Smooth muscle cell (in vitro differentiated cells): ENCODE results near the gene FTH1. TPM values are rescaled to one million over a fixed set of nuclear protein-coding genes. Genes with fewer than 3 reads are reported as not detected.
"Not testable (repeated sequence)": the region's sequence is repeated elsewhere in the genome, so short reads cannot be mapped to it uniquely, and the experiment has no call there.

Source experiments
- DNase-seq: peaks from one replicate; lab custom pipeline; 2025; ENCODE audit not compliant: unreplicated experiment; lab: John Stamatoyannopoulos, UW
- H2AFZ ChIP-seq: fragments of 200-600 bp; sonication (generic); 2 replicates; pipeline ENCODE4 v1.6.0; 2016; ENCODE audit warnings: antibody characterized with exemption, low read depth, mild to moderate bottlenecking
- H3F3A ChIP-seq: fragments of 200-600 bp; sonication (generic); 2 replicates; pipeline ENCODE4 v1.6.0; 2017; ENCODE audit warnings: antibody characterized with exemption, low read depth
- H3K27ac ChIP-seq: fragments of 200-600 bp; sonication (generic); 2 replicates; pipeline ENCODE4 v1.5.1; 2016; ENCODE audit warnings: low read depth, mild to moderate bottlenecking
- H3K27me3 ChIP-seq: fragments of 200-600 bp; sonication (generic); 2 replicates; pipeline ENCODE4 v1.6.1; 2016; ENCODE audit warnings: low read depth, mild to moderate bottlenecking
- H3K36me3 ChIP-seq: fragments of 200-600 bp; sonication (generic); 2 replicates; pipeline ENCODE4 v1.5.1; 2016; ENCODE audit warnings: low read depth
- H3K4me1 ChIP-seq: fragments of 200-600 bp; sonication (generic); 2 replicates; pipeline ENCODE4 v1.5.1; 2016; ENCODE audit warnings: low read depth
- H3K4me2 ChIP-seq: fragments of 200-600 bp; sonication (generic); 2 replicates; pipeline ENCODE4 v1.6.0; 2016; ENCODE audit warnings: mild to moderate bottlenecking
- H3K4me3 ChIP-seq: fragments of 200-600 bp; sonication (generic); 2 replicates; pipeline ENCODE4 v1.5.1; 2016; ENCODE audit warnings: mild to moderate bottlenecking
- H3K79me2 ChIP-seq: fragments of 200-600 bp; sonication (generic); 2 replicates; pipeline ENCODE4 v1.6.0; 2016; ENCODE audit warnings: low read depth, mild to moderate bottlenecking
- H3K9ac ChIP-seq: fragments of 200-600 bp; sonication (generic); 2 replicates; pipeline ENCODE4 v1.6.0; 2016; ENCODE audit warnings: low read depth
- H3K9me3 ChIP-seq: fragments of 200-600 bp; sonication (generic); replicated peaks from 2 replicates; pipeline ENCODE4 v1.5.1; 2016; ENCODE audit warnings: low read depth
- H4K20me1 ChIP-seq: fragments of 200-600 bp; sonication (generic); 2 replicates; pipeline ENCODE4 v1.6.0; 2016; ENCODE audit warnings: low read depth
- WGBS: methylation state at CpG from one replicate; pipeline ENCODE4 v1.1.7; 2016; ENCODE audit warnings: low lambda C conversion rate; 5-methylcytosine and 5-hydroxymethylcytosine counted together
- polyA plus RNA-seq: library from polyadenylated mRNA; unstranded; fragments of >200 nt; fragmentation: Nextera tagmentation; extraction: Ambion mirVana; gene quantifications from 2 replicates; pipeline ENCODE4 v1.2.1, GENCODE V29; 2016
- total RNA-seq: library from RNA; depleted of rRNA; stranded (reverse); fragments of >200 nt; gene quantifications from 2 replicates; pipeline ENCODE4 v1.2.3, GENCODE V29; 2014
- TF ChIP-seq, protein P1 (sequence below): fragments of 200-600 bp; sonication (generic); IDR thresholded peaks from 2 replicates; pipeline ENCODE4 v1.5.1; 2017; ENCODE audit warnings: borderline replicate concordance, mild to moderate bottlenecking, antibody characterized with exemption; ENCODE audit not compliant: insufficient read depth, poor library complexity, severe bottlenecking

FTH1 gene
- total and polyA plus RNA-seq, 2 experiments from 2014 or later, result 1,173 to 6,048 TPM

DNA sequence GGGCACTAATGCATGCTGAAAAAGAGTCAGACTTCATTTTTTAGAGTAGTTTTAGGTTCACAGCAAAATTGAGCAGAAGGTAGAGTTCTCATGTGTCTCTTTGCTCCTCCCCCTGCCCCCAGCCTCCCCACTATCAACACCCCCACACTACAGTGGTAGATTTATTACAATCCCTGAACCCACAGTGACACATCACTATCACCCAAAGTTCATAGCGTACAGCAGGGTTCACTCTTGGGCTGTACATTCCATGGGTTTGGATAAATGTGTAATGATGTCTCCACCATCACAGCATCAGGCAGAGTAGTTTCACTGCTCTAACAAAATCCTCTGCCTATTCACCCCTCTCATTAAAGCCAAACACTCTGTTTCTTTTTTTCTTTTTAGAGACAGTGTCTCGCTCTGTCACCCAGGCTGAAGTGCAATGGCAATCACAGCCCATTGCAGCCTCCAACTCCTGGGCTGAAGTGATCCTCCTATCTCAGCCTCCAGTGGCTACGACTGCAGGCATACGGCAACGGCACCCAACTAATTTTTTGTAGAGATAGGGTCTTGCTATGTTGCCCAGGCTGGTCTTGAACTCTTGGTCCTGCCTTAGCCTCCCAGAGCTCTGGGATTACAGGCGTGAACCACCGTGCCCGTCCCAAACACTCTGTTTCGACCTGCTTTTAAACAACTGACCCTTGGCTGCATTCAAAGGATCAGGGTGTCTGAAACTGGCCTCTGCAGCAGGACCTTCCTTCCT, 13.2 kb downstream of the FTH1 start:
- Histone ChIP-seq H3K27me3 (no peaks in the 10 kb centered on the region), H4K20me1 (no peaks in the 10 kb centered on the region), H3K4me2 (peak overlapping the region; percentile 79), H3F3A (peaks cover 7% of the 10 kb centered on the region), H3K4me1 (peaks cover 7% of the 10 kb centered on the region), H3K36me3 (no peaks in the 10 kb centered on the region), H3K27ac (peak overlapping the region; percentile 48), H3K4me3 (peak overlapping the region; percentile 34), H3K9me3 (no peaks in the 10 kb centered on the region), H3K79me2 (no peaks in the 10 kb centered on the region), H2AFZ (peak overlapping the region; percentile 15), H3K9ac (peak overlapping the region; percentile 70)
- DNase-seq, result no peak
- TF ChIP-seq, protein P1, sequence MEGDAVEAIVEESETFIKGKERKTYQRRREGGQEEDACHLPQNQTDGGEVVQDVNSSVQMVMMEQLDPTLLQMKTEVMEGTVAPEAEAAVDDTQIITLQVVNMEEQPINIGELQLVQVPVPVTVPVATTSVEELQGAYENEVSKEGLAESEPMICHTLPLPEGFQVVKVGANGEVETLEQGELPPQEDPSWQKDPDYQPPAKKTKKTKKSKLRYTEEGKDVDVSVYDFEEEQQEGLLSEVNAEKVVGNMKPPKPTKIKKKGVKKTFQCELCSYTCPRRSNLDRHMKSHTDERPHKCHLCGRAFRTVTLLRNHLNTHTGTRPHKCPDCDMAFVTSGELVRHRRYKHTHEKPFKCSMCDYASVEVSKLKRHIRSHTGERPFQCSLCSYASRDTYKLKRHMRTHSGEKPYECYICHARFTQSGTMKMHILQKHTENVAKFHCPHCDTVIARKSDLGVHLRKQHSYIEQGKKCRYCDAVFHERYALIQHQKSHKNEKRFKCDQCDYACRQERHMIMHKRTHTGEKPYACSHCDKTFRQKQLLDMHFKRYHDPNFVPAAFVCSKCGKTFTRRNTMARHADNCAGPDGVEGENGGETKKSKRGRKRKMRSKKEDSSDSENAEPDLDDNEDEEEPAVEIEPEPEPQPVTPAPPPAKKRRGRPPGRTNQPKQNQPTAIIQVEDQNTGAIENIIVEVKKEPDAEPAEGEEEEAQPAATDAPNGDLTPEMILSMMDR, result no peak
- 91% methylated on average over 9 of the region's 9 CpGs for WGBS

DNA sequence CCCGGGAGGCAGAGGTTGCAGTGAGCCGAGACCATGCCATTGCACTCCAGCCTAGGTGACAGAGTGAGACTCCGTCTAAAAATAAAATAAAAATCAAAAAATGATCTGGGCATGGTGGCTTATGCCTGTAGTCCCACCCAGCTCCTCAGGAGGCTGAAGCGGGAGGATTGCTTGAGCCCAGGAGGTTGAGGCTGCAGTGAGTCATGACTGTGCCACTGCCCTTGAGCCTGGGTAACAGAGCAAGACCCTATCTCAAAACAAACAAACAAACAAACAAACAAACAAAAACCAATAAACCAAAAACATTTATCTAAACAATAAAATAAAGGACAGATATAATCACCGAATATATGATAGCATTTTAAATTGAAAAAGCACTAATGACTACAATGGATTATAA, 13.8 kb downstream of the FTH1 start:
- not testable (repeated sequence) for H3F3A ChIP-seq, H4K20me1 ChIP-seq, H3K4me3 ChIP-seq, H3K4me1 ChIP-seq, H3K79me2 ChIP-seq, H3K9me3 ChIP-seq, H2AFZ ChIP-seq, H3K27ac ChIP-seq, DNase-seq, H3K36me3 ChIP-seq, H3K4me2 ChIP-seq, H3K9ac ChIP-seq, H3K27me3 ChIP-seq
- 96% methylated on average over 5 of the region's 5 CpGs for WGBS

DNA sequence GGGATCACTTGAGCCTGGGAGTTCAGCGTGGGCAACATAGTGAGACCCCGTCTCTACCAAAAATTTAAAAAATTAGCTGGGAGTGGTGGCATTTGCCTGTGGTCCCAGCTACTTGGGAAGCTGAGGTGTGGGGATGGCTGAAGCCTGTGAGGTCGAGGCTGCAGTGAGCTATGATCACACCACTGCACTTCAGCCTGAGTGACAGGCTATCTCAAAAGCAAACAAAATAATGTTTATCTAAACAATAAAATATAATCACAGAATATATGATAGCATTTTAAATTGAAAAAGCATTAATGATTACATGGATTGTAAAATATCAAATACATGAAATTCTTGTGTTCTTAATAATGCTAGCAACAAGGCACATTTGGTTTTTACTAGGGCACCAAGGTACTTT, 14.6 kb downstream of the FTH1 start:
- no peak overlapping the region for H3K27ac ChIP-seq
- no peaks in the 10 kb centered on the region for H3K9me3 ChIP-seq
- H3K9ac ChIP-seq, result no peak overlapping the region
- no peak overlapping the region for H3K4me2 ChIP-seq
- no peaks in the 10 kb centered on the region for H4K20me1 ChIP-seq
- peaks cover 7% of the 10 kb centered on the region for H3F3A ChIP-seq
- H3K4me3 ChIP-seq, result no peak overlapping the region
- TF ChIP-seq, protein P1, result no peak
- no peaks in the 10 kb centered on the region for H3K79me2 ChIP-seq
- WGBS, result 89% methylated on average over 3 of the region's 3 CpGs
- H3K4me1 ChIP-seq, result peaks cover 7% of the 10 kb centered on the region
- no peak overlapping the region for H2AFZ ChIP-seq
- H3K36me3 ChIP-seq, result no peaks in the 10 kb centered on the region
- no peak for DNase-seq
- H3K27me3 ChIP-seq, result no peaks in the 10 kb centered on the region

DNA sequence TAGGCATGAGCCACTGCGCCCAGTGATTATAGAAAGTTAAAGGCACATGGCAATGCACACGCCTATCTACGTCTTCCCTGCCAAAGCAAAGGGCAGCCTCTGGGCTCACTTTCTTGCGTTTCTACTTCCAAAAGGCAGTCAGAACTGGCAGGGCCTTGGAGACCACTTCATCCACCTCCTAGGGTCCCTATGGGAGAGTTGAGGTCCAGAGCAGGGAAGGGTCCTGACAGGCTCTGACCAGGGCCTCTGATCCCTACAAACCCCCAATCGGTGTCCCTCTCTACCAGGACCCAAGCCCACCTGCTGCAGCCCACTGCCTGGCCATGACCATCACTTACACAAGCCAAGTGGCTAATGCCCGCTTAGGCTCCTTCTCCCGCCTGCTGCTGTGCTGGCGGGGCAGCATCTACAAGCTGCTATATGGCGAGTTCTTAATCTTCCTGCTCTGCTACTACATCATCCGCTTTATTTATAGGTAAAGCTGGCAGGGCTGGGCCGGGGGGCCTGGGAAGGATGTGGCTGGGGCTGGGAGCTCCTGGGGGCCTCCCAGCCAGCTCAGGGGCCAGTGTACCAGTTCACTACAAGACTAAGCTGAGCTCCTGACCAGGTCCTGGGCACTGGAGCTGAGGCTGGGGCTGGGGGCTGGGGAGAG, 15.8 kb downstream of the FTH1 start:
- Histone ChIP-seq H4K20me1 (no peaks in the 10 kb centered on the region), H2AFZ (no peak overlapping the region), H3K9me3 (no peaks in the 10 kb centered on the region), H3K9ac (no peak overlapping the region), H3K4me3 (no peak overlapping the region), H3K4me1 (peaks cover 7% of the 10 kb centered on the region), H3K36me3 (no peaks in the 10 kb centered on the region), H3K27ac (no peak overlapping the region), H3K4me2 (no peak overlapping the region), H3K79me2 (no peaks in the 10 kb centered on the region), H3F3A (peaks cover 7% of the 10 kb centered on the region), H3K27me3 (no peaks in the 10 kb centered on the region)
- whole genome bisulfite sequencing, result 90% methylated on average over 11 of the region's 11 CpGs
- no peak for DNase-seq
- TF ChIP-seq, protein P1, result no peak
